Spinal cord (tissue), 10 donors: ENCODE data around the gene PTPN3. TPM values are rescaled to one million over a fixed set of nuclear protein-coding genes. Genes with fewer than 3 reads are reported as not detected.

Experiments
- DNase-seq, 6 donors: peaks; one replicate each; pipeline versions ENCODE4 v3.0.0 to v3.0.0-alpha.2; 2013 to 2015; ENCODE audit warnings: low spot score in 6 of 6, low read depth in 4 of 6
- H3K27ac ChIP-seq: one replicate; pipeline ENCODE4 v1.5.1; 2013; ENCODE audit warnings: low read depth, low read length, control low read depth
- H3K27me3 ChIP-seq: one replicate; pipeline ENCODE4 v1.6.1; 2013; ENCODE audit warnings: low read length; ENCODE audit not compliant: control insufficient read depth, insufficient read depth
- H3K36me3 ChIP-seq: one replicate; pipeline ENCODE4 v1.6.1; 2013; ENCODE audit warnings: low read length; ENCODE audit not compliant: control insufficient read depth, insufficient read depth
- H3K4me1 ChIP-seq: one replicate; pipeline ENCODE4 v1.6.1; 2013; ENCODE audit warnings: low read length; ENCODE audit not compliant: control insufficient read depth, insufficient read depth
- H3K4me3 ChIP-seq: one replicate; pipeline ENCODE4 v1.5.1; 2013; ENCODE audit warnings: low read depth, low read length, control low read depth
- H3K9me3 ChIP-seq: one replicate; pipeline ENCODE4 v1.6.1; 2013; ENCODE audit warnings: low read length; ENCODE audit not compliant: control insufficient read depth, insufficient read depth
- WGBS: methylation state at CpG from one replicate; pipeline ENCODE4 v1.1.5; 2013; ENCODE audit warnings: missing lambda C conversion rate; ENCODE audit not compliant: insufficient coverage; 5-methylcytosine and 5-hydroxymethylcytosine counted together
- polyA plus RNA-seq, 2 donors: library from polyadenylated mRNA; unstranded; fragments of 120-200 nt; gene quantifications; one replicate each; pipeline ENCODE4 v1.2.1, GENCODE V29; 2013; ENCODE audit not compliant: insufficient read length in 2 of 2
- total RNA-seq, 2 donors: library from RNA; depleted of rRNA in 1 of 2; stranded (reverse); fragments of 120-200 nt in 1 of 2; fragments of >200 nt in 1 of 2; gene quantifications; one replicate each; pipeline versions ENCODE4 v1.2.3 to v1.2.4, GENCODE V29; 2013 to 2014
- donor health status: healthy.

Gene PTPN3
- total and polyA plus RNA-seq, 4 donors = 2.3 to 8.1 (median 7.1) TPM

DNA sequence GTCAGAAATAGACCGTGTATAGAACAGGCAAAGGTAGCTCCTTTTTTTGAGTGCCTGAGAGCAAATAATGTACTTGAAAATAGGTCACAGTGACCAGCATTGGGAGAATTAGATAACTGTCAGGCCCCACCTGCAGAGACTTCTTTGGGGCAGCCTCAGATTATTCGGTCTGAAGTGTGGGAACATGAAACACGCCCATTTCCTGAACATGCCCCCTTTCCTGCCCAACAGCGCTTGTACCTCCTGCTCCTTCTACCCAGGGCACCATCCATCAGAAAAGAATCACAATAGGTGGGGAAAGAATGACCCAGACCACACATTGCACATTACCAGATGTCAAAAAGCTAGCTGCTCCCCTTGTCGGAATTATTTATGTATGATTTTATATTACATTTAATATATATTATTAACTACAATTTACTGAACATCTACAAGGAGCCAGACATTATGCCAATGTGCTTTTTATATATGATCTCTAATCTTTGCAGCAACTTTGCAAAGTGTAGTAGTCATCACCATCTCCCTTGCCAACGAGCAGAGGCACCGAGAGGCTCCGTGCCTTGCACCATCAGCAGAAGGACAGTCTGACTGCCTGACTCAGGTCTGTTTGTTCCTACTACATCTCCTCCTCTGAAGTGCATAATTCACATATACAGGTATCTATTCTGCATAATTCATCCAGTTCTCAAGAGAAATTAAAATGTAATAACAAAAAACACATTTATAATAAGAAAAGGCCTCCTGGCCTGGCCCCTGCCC lies 39.5 kb downstream of the PTPN3 start:
- Histone ChIP-seq H3K4me1 (no peaks in the 10 kb centered on the region), H3K4me3 (no peak overlapping the region), H3K27ac (no peak overlapping the region), H3K9me3 (no peaks in the 10 kb centered on the region), H3K36me3 (peaks cover 3% of the 10 kb centered on the region), H3K27me3 (no peaks in the 10 kb centered on the region)
- DNase-seq = no peak
- 80% methylated on average over 5 of the region's 8 CpGs for WGBS

DNA sequence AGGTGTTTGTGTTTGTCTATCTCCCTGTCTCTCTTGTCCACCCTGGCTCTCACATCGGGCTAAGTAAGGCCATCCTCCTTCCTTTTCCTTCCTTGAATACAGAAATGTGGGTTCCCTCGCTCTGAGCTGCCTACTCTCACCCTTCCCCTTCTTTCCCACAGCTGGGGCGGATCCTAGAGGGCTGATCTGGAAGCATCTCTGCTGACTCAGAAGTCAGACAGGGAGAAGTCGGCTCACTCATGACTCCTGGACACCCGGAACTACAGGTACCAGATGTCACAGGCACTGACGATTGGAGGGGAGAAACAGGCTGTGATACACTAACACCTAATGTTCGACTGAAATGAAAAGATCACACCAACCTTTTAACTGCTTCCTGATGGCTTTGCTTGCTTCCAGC lies 41.3 kb downstream of the PTPN3 start:
- Histone ChIP-seq H3K36me3 (peaks cover 3% of the 10 kb centered on the region), H3K27ac (no peak overlapping the region), H3K27me3 (no peaks in the 10 kb centered on the region), H3K4me1 (no peaks in the 10 kb centered on the region), H3K4me3 (no peak overlapping the region), H3K9me3 (no peaks in the 10 kb centered on the region)
- no peak for DNase-seq
- WGBS = 76% methylated on average over 5 of the region's 7 CpGs

- Histone ChIP-seq H3K9me3 (no peaks in the 10 kb centered on the region), H3K27ac (no peak overlapping the region), H3K4me1 (no peaks in the 10 kb centered on the region), H3K27me3 (no peaks in the 10 kb centered on the region), H3K4me3 (no peak overlapping the region), H3K36me3 (peaks cover 3% of the 10 kb centered on the region)
- 68% methylated on average over 6 of the region's 11 CpGs for WGBS
- DNase-seq = no peak
Observed at GRCh38 chr9:109455861-109456260, 42.2 kb downstream of the PTPN3 start.

DNA sequence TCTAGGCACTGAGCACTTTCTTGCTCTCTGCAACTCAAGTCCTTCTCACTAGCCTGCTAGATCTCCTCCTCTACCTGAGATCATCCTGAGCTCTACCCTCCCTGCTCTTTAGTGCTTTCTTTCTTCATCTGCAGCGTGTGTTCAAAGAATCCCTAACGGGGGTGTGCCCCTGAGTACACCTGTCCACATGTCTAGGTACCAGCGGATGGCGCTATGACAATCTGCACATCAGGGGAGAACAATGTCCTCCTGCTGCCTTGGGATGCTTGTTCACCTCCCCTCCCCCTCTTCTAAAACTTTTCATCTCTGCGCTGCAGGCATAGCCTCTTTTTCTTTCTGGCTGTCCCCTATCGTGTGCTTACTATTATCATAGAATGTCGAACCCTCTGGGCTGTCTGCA lies 42.7 kb downstream of the PTPN3 start:
- Histone ChIP-seq H3K27ac (no peak overlapping the region), H3K27me3 (no peaks in the 10 kb centered on the region), H3K9me3 (no peaks in the 10 kb centered on the region), H3K4me3 (no peak overlapping the region), H3K4me1 (no peaks in the 10 kb centered on the region), H3K36me3 (peaks cover 3% of the 10 kb centered on the region)
- WGBS = 82% methylated on average over 7 of the region's 7 CpGs
- DNase-seq = no peak

DNA sequence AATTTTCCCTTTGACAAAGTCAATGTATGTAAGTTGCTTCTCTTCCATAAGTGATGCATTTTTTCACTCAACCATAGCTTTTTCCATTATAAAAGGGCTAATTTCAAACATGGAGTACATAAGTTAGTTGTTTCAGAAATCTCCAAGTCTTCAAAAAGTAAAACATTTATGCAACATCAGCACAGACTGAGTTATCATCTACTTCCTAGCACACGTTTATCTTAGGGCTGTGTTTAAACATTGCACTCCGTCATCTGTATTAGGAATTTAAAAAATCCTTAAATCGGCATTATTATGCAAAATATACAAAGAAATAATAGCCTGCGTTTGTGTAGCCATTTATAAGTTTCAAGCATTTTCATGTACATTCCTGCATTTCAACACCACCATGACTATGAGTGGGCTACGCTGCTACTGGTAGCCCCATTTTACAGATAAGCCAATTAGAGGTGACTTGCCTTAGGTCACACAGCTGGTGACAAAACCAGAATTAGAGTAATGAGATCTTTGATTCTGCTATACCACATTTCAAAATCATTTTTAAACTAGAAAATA lies 43.4 kb downstream of the PTPN3 start:
- H3K9me3 ChIP-seq = no peaks in the 10 kb centered on the region
- peaks cover 3% of the 10 kb centered on the region for H3K36me3 ChIP-seq
- no peak overlapping the region for H3K27ac ChIP-seq
- no peak for DNase-seq
- H3K27me3 ChIP-seq = no peaks in the 10 kb centered on the region
- H3K4me1 ChIP-seq = no peaks in the 10 kb centered on the region
- H3K4me3 ChIP-seq = no peak overlapping the region
- WGBS = no CpG with 5 or more reads among the region's 5 CpGs

- Histone ChIP-seq H3K9me3 (no peaks in the 10 kb centered on the region), H3K27me3 (no peaks in the 10 kb centered on the region), H3K4me1 (no peaks in the 10 kb centered on the region), H3K36me3 (peaks cover 3% of the 10 kb centered on the region), H3K27ac (no peak overlapping the region), H3K4me3 (no peak overlapping the region)
- no peak for DNase-seq
Observed at GRCh38 chr9:109454041-109454440, 44.1 kb downstream of the PTPN3 start.

DNA sequence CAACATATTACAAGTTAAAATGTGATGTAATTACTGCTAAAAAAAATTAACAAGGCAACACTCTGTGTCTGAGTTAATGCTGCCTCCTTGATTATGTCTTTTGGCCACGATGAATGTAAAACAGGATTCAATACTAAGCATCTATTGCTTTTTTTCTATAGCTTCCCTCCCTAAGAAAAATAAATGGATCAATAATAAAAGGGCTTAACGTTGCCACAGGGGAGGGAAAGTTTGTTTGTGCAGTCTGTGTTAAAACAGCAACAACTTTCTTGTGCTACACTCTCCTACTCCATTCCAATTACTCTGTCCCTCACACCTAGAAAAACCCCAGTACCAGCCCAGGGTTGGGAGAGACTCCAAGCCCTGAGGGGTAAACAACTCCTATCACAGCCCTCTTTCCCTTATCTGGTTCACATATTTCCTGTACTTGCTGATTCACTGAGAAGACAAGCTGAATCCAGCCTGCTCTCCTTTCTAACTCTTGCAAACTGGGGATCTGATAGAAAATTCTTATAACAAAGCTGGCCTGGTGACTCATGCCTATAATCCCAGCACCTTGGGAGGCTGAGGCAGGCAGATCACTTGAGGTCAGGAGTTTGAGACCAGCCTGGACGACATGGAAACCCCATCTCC lies 44.8 kb downstream of the PTPN3 start:
- Histone ChIP-seq H3K36me3 (peaks cover 3% of the 10 kb centered on the region), H3K4me1 (no peaks in the 10 kb centered on the region), H3K9me3 (no peaks in the 10 kb centered on the region), H3K27me3 (no peaks in the 10 kb centered on the region), H3K27ac (no peak overlapping the region), H3K4me3 (no peak overlapping the region)
- 89% methylated on average over 1 of the region's 3 CpGs for WGBS
- no peak for DNase-seq

GRCh38 chr9:109452761-109453160 lies 45.3 kb downstream of the PTPN3 start:
- Histone ChIP-seq H3K4me3 (no peak overlapping the region), H3K27ac (no peak overlapping the region), H3K4me1 (no peaks in the 10 kb centered on the region), H3K9me3 (no peaks in the 10 kb centered on the region), H3K36me3 (peaks cover 3% of the 10 kb centered on the region), H3K27me3 (no peaks in the 10 kb centered on the region)
- DNase-seq = no peak
- 100% methylated on average over 1 of the region's 3 CpGs for WGBS

DNA sequence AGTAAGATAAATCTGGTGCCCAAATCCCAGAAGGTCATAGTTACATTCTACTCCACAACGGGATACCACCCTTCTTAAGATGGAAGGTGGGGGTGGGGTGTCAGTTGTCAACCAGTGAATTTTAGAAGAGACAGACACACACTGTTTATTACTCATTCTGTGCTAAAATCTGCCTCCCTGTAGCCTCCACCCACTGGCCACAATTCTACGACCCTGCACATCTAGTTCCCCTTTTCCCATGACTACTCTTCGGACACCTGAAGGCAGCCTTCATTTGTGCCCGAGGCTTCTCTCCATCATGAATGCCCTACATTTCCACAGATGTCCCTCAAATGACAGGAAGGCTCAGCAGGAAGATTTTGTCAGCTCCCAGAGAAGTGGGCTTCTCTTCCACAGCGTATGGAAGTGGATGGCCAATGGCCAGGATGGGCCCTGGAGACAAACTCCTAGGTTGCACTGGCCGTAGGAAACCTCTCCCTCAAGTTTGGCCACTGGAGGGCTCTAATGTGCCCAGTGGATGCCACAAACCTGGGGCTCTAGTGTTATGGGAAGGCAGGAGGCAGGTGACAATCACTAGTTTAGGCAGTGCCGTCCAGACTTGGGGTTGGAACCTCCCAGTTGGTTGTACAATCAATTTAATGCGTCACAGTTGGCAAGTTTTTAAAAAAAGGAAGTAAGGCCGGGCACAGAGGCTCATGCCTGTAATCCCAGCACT lies 46.6 kb downstream of the PTPN3 start:
- WGBS = 83% methylated on average over 8 of the region's 9 CpGs
- H3K4me1 ChIP-seq = no peaks in the 10 kb centered on the region
- peaks cover 3% of the 10 kb centered on the region for H3K36me3 ChIP-seq
- no peaks in the 10 kb centered on the region for H3K9me3 ChIP-seq
- no peak for DNase-seq
- no peak overlapping the region for H3K27ac ChIP-seq
- no peak overlapping the region for H3K4me3 ChIP-seq
- no peaks in the 10 kb centered on the region for H3K27me3 ChIP-seq
